VCaP (cell line): ENCODE results near the gene DPPA5.
"Not testable (repeated sequence)": the region's sequence is repeated elsewhere in the genome, so short reads cannot be mapped to it uniquely, and the experiment has no call there.

Experiments used
- H3K27ac ChIP-seq: fragments of 450-650 bp; 2 replicates; pipeline ENCODE4 v1.5.1; 2017
- CTCF ChIP-seq: fragments of 450-650 bp; conservative IDR thresholded peaks from 2 replicates; pipeline ENCODE4 v1.5.1; 2017; ENCODE audit warnings: mild to moderate bottlenecking, moderate library complexity

The DPPA5 gene

GRCh38 chr6:73389854-73390253 is 35.8 kb upstream of the DPPA5 start:
- no peak overlapping the region for H3K27ac ChIP-seq

GRCh38 chr6:73388800-73389512 is 34.9 kb upstream of the DPPA5 start:
- TF ChIP-seq CTCF = peak; percentile 86
- peak overlapping the region; percentile 11; the same call in 1 of the 2 replicates for H3K27ac ChIP-seq

More at GRCh38 chr6:73389854-73390253, 35.8 kb upstream of the DPPA5 start:
- TF ChIP-seq CTCF = no peak

- H3K27ac ChIP-seq = no peak overlapping the region
- no peak for TF ChIP-seq CTCF
Measured at GRCh38 chr6:73388433-73388799, 34.3 kb upstream of the DPPA5 start.

GRCh38 chr6:73382462-73383113 is 28.5 kb upstream of the DPPA5 start:
- H3K27ac ChIP-seq = no peak overlapping the region
- TF ChIP-seq CTCF = no peak

- not testable (repeated sequence) for H3K27ac ChIP-seq
Measured at GRCh38 chr6:73381531-73381930, 27.5 kb upstream of the DPPA5 start.

- no peak for TF ChIP-seq CTCF
- H3K27ac ChIP-seq = no peak overlapping the region
Measured at GRCh38 chr6:73377225-73377624, 23.1 kb upstream of the DPPA5 start.

GRCh38 chr6:73375216-73375615 is 21.1 kb upstream of the DPPA5 start:
- H3K27ac ChIP-seq = no peak overlapping the region
- TF ChIP-seq CTCF = no peak

GRCh38 chr6:73372516-73372915 is 18.4 kb upstream of the DPPA5 start:
- H3K27ac ChIP-seq = no peak overlapping the region
- TF ChIP-seq CTCF = no peak
